ENCODE measurements around the gene LFNG. TPM values are rescaled to one million over a fixed set of nuclear protein-coding genes. Genes with fewer than 3 reads are reported as not detected.

Gene LFNG
- total RNA-seq, 2 experiments from 2014 or later = 101 to 104 TPM

DNA sequence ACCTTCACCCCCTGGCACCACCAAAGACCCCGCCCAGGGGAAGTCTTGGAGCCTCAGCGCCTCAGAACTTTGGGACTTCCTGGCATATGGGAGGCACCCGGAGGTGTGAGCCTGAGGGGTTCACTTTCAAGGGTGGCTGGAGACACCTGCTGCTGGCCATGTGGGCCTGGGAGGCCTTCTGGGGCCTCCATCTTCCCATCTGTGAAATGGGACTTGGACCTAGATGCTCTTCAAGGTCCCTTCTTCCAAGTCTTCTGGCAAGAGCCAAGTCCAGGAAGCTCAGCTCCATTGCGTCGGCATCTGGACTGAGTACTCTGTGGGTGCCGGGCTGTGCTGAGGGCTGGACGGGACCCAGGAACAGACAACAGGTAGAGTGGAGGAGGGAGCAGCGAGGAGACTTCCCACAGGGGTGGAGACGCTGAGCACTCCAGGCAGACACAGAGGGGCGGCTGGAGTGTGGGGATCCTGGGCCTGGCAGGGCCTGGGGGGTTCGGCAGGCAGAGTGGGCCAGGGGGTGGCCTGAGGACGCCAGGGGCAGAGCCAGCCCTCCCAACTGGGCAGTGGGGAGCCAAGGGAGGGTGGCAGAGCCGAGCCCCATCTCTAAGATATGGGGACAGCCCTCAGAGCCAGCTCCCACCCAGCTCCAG, 9.3 kb upstream of the LFNG start:
- Mint-ChIP-seq H3K4me1 (peaks cover 51% of the 10 kb centered on the region), H3K4me3 (no peak overlapping the region), H3K27me3 (no peaks in the 10 kb centered on the region), H3K36me3 (no peaks in the 10 kb centered on the region), H3K27ac (peak overlapping the region; percentile 90), H3K9me3 (ENCODE audit: low read depth) (no peaks in the 10 kb centered on the region)
- ATAC-seq (no peak), DNase-seq (no peak)
- CTCF ChIA-PET = interaction anchor here (1.2 to 2.0 kb wide), 2 partner anchors 160 to 200 kb away, joined by 3 to 6 read pairs; no protein-coding TSS in a partner anchor

DNA sequence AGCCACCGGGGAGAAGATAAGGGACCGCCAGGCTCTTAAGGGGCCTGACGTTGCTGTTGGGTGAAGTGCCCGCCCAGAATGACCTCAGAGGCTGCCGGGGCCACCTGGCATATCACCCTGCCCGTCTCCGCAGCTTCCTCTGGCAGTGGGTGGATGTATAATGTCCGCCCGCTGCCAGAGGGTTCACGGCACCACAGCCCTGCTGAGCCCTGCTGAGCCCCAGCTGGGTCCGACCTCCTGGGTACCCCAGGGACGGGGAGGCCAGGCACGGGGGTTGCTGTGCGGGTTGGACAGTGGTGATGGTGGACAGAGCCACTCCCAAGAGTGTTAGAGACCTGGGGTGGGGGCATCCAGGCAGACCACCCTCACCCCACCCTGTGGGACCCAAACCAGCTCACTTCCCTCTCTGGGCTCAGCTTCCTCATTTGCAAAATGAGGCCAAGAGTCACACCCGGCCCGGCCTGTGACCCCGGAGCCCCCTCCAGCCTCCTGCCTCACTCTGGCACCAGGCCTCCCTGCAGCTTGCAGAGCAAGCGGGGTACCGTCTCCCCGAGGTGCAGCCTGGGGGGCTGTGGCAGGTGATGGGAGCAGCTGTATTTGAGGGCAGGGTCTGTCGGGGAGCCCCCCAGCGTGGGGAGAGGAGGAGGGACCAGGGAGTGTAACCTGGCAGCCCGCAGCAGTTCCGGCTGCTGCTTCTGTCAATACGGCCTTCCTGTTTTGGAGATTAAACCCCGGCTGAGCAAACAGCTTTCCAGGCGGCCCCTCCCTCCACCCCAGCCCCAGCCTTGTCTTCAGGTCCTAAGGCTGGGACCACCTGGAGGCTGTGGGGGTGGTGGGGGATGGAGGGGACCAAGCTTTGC, 8.4 kb upstream of the LFNG start:
- CTCF ChIA-PET = interaction anchor here (1.2 to 2.0 kb wide), 2 partner anchors 160 to 199 kb away, joined by 3 to 6 read pairs; no protein-coding TSS in a partner anchor
- H3K4me1 Mint-ChIP-seq = peaks cover 51% of the 10 kb centered on the region
- ATAC-seq (peak; percentile 43), DNase-seq (peak; percentile 67)
- peak overlapping the region; percentile 52 for H3K4me3 Mint-ChIP-seq
- no peaks in the 10 kb centered on the region for H3K27me3 Mint-ChIP-seq
- no peaks in the 10 kb centered on the region for H3K36me3 Mint-ChIP-seq
- no peaks in the 10 kb centered on the region for H3K9me3 Mint-ChIP-seq (ENCODE audit: low read depth)
- H3K27ac Mint-ChIP-seq = peak overlapping the region; percentile 90

DNA sequence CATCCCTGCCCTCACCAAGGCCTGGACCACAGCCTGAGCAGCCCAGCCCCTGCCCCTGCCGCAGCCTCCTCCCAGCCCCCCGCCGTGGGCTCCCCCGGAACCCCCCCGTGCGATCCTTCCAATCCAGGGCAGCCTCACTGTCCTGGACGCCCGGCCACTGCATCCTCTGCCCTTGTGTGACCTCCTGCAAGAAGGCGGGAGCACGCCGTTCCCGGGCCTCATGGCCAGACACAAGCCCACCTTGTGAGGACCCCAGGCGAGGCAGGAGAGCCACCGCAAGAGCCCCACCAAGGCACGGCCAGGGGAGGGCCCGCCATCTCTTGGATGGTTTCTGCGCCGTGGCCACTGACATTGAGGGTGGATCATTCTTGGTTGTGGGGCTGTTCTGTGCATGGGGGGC, 7.8 kb upstream of the LFNG start:
- H3K27me3 Mint-ChIP-seq = no peaks in the 10 kb centered on the region
- DNase-seq (no peak), ATAC-seq (no peak)
- peak overlapping the region; percentile 90 for H3K27ac Mint-ChIP-seq
- H3K4me1 Mint-ChIP-seq = peaks cover 51% of the 10 kb centered on the region
- H3K36me3 Mint-ChIP-seq = no peaks in the 10 kb centered on the region
- H3K4me3 Mint-ChIP-seq = peak overlapping the region; percentile 19
- no peaks in the 10 kb centered on the region for H3K9me3 Mint-ChIP-seq (ENCODE audit: low read depth)
- CTCF ChIA-PET = interaction anchor here (2.0 kb wide), 1 partner anchor 198 kb away, joined by 6 read pairs; no protein-coding TSS in a partner anchor

DNA sequence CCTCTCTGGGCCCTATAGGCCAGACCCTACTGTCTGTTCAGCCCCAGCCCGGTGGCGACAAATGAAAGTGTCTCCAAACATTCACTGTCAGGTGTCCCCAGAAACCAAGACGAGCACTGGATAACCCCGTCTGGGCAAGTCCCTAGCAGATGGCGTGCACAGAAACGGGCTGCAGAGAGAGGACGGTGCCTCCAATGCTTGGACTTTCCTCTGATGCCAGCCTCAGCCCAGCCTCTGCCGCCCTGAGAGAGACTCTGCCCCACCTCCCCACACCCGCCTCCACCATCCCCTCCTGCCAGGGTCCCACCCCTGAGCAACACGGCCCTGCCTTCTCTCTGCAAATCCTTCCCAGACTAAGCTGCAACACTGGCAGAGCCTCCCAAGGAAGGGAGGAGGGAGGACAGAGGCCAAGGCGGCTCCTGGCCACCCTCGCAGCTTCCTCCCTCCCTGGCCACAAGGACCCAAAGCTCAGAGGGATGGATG, 7.4 kb upstream of the LFNG start:
- Mint-ChIP-seq H3K36me3 (no peaks in the 10 kb centered on the region), H3K27me3 (no peaks in the 10 kb centered on the region), H3K27ac (peak overlapping the region; percentile 90), H3K9me3 (ENCODE audit: low read depth) (no peaks in the 10 kb centered on the region), H3K4me3 (peak overlapping the region; percentile 19), H3K4me1 (peaks cover 51% of the 10 kb centered on the region)
- ATAC-seq = no peak
- CTCF ChIA-PET = interaction anchor here (2.0 kb wide), 1 partner anchor 198 kb away, joined by 6 read pairs; no protein-coding TSS in a partner anchor
- DNase-seq = no peak

- Mint-ChIP-seq H3K4me3 (no peak overlapping the region), H3K4me1 (peaks cover 53% of the 10 kb centered on the region), H3K9me3 (ENCODE audit: low read depth) (no peaks in the 10 kb centered on the region), H3K27ac (peak overlapping the region; percentile 90), H3K36me3 (no peaks in the 10 kb centered on the region), H3K27me3 (peaks cover 4% of the 10 kb centered on the region)
- ATAC-seq (no peak), DNase-seq (no peak)
- CTCF ChIA-PET = no interaction called here
These were observed 6.9 kb upstream of the LFNG start for GRCh38 chr7:2512713-2513112.

DNA sequence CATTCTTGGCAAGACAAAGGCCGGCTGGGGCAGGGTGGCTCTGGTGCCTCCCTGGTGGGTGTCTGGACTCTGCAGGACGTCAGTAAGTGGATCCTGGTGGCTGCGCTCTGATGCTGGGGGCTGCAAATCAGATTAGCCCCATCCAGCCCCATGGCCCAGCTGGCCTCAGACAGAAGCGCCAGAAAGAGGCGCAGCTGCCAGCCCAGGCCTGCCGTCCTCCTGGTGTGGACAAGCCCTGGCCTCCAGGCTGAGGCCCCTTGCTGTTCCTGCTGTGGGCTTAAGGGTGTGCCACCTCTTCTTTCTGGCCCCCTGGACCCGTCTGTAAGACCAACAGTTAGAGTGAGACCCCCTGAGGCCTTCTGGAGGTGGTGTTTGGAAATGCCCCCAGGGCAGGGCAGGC, 5.9 kb upstream of the LFNG start:
- no peak overlapping the region for H3K27ac Mint-ChIP-seq
- CTCF ChIA-PET = no interaction called here
- no peak overlapping the region for H3K4me3 Mint-ChIP-seq
- peaks cover 51% of the 10 kb centered on the region for H3K4me1 Mint-ChIP-seq
- H3K9me3 Mint-ChIP-seq (ENCODE audit: low read depth) = no peaks in the 10 kb centered on the region
- H3K27me3 Mint-ChIP-seq = peaks cover 4% of the 10 kb centered on the region
- ATAC-seq (no peak), DNase-seq (no peak)
- no peaks in the 10 kb centered on the region for H3K36me3 Mint-ChIP-seq

- Mint-ChIP-seq H3K27me3 (peaks cover 4% of the 10 kb centered on the region), H3K9me3 (ENCODE audit: low read depth) (no peaks in the 10 kb centered on the region), H3K36me3 (no peaks in the 10 kb centered on the region), H3K4me3 (no peak overlapping the region), H3K4me1 (peaks cover 44% of the 10 kb centered on the region), H3K27ac (no peak overlapping the region)
- DNase-seq = no peak
- no peak for ATAC-seq
- CTCF ChIA-PET = no interaction called here
These were observed 4.8 kb upstream of the LFNG start for GRCh38 chr7:2514473-2515423.

- Mint-ChIP-seq H3K27ac (no peak overlapping the region), H3K36me3 (no peaks in the 10 kb centered on the region), H3K4me1 (peaks cover 36% of the 10 kb centered on the region), H3K4me3 (no peak overlapping the region), H3K27me3 (peaks cover 4% of the 10 kb centered on the region), H3K9me3 (ENCODE audit: low read depth) (no peaks in the 10 kb centered on the region)
- DNase-seq (no peak), ATAC-seq (no peak)
- CTCF ChIA-PET = interaction anchor here (1.0 kb wide), 1 partner anchor 14 kb away, joined by 3 read pairs; no protein-coding TSS in a partner anchor
These were observed 4.0 kb upstream of the LFNG start for GRCh38 chr7:2515424-2516193.

DNA sequence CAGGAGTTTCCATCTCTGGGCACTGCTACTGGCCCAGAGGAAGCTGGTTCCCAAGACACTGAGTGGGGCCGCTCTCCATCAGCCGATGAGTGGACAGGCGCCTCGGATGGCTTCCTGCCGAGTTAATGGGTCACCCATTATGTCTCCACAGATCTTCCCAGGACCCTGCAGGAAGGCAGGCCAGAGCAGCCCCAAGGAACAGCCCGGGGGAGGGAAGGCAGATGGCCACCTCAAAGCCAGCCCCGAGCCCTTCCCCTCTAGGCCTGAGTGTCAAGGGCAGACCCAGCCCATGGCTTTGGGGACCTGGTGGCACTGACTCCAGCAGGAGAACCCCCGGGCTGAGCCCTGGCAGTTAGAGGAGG, 3.4 kb upstream of the LFNG start:
- no peak for DNase-seq
- CTCF ChIA-PET = interaction anchor here (1.0 kb wide), 1 partner anchor 15 kb away, joined by 3 read pairs; no protein-coding TSS in a partner anchor
- H3K27me3 Mint-ChIP-seq = peaks cover 4% of the 10 kb centered on the region
- H3K4me1 Mint-ChIP-seq = peaks cover 32% of the 10 kb centered on the region
- no peak overlapping the region for H3K27ac Mint-ChIP-seq
- ATAC-seq = no peak
- H3K4me3 Mint-ChIP-seq = no peak overlapping the region
- peaks cover 2% of the 10 kb centered on the region for H3K36me3 Mint-ChIP-seq
- no peaks in the 10 kb centered on the region for H3K9me3 Mint-ChIP-seq (ENCODE audit: low read depth)

GRCh38 chr7:2517026-2517425, 2.5 kb upstream of the LFNG start:
- Mint-ChIP-seq H3K36me3 (peaks cover 8% of the 10 kb centered on the region), H3K27ac (no peak overlapping the region), H3K9me3 (ENCODE audit: low read depth) (no peaks in the 10 kb centered on the region), H3K27me3 (peaks cover 4% of the 10 kb centered on the region), H3K4me3 (no peak overlapping the region), H3K4me1 (peaks cover 28% of the 10 kb centered on the region)
- CTCF ChIA-PET = interaction anchor here (1.0 kb wide), 1 partner anchor 16 kb away, joined by 3 read pairs; no protein-coding TSS in a partner anchor
- DNase-seq (no peak), ATAC-seq (no peak)

GRCh38 chr7:2517678-2518507, 1.7 kb upstream of the LFNG start:
- Mint-ChIP-seq H3K36me3 (peaks cover 13% of the 10 kb centered on the region), H3K9me3 (ENCODE audit: low read depth) (no peaks in the 10 kb centered on the region), H3K4me1 (peaks cover 27% of the 10 kb centered on the region), H3K27ac (no peak overlapping the region), H3K27me3 (peaks cover 4% of the 10 kb centered on the region), H3K4me3 (peak overlapping the region; percentile 51)
- ATAC-seq (no peak), DNase-seq (no peak)
- CTCF ChIA-PET = no interaction called here

DNA sequence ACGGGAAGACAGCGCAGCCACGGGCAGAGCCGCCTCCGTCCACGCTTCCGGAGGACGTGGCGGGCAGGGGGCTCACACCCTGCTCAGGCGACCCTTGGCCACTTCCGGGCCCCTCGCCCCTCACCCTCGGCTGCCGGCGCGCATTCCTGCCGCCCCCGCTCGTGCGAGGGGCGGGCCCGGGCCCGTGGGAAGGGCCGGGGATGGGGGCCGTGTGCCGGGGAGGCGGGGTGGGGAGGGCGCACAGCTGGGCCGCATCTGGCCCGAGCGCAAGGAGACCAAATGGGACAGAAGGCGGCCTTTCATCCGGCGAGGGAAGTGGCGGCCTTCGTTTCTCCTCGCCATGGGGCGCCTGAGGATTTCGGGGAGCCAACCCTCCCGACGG, 846 bp upstream of the LFNG start:
- CTCF ChIA-PET = no interaction called here
- Mint-ChIP-seq H3K9me3 (ENCODE audit: low read depth) (no peaks in the 10 kb centered on the region), H3K27ac (peak overlapping the region; percentile 58), H3K36me3 (peaks cover 16% of the 10 kb centered on the region), H3K4me3 (peak overlapping the region; percentile 56), H3K27me3 (peaks cover 4% of the 10 kb centered on the region), H3K4me1 (peaks cover 32% of the 10 kb centered on the region)
- ATAC-seq (no peak), DNase-seq (no peak)

Data from activated CD8-positive, alpha-beta memory T cell treated with anti-CD3 and anti-CD28 coated beads, Interleukin-2, amount 10 ng/mL, durations not matched to agents 7 days and 5 days (primary cell).